BLaER1 treated with 17β-estradiol and CSF1 and Interleukin-3, amounts not matched to agents 10 nM and 100 nM (cell line): ENCODE data around the gene N4BP2.
A peak's percentile ranks its signal among the peaks of the same experiment; 100 is the strongest.

ENCODE experiments used
- H3K27ac ChIP-seq, 11 experiments: shearing (Covaris generic); formaldehyde crosslinking; 2 replicates each; pipeline ENCODE4 v1.8.1; 2022
- H3K27me3 ChIP-seq, 11 experiments: shearing (Covaris generic); formaldehyde crosslinking; 2 replicates each; pipeline ENCODE4 v1.8.1; 2022
- H3K36me3 ChIP-seq, 11 experiments: shearing (Covaris generic); formaldehyde crosslinking; 2 replicates each; pipeline ENCODE4 v1.8.1; 2022
- H3K4me1 ChIP-seq, 10 experiments: shearing (Covaris generic); formaldehyde crosslinking; 2 replicates each; pipeline ENCODE4 v1.8.1; 2022
- H3K4me2 ChIP-seq, 11 experiments: shearing (Covaris generic); formaldehyde crosslinking; 2 replicates each; pipeline ENCODE4 v1.8.1; 2022
- H3K4me3 ChIP-seq, 10 experiments: shearing (Covaris generic); formaldehyde crosslinking; 2 replicates each; pipeline ENCODE4 v1.8.1; 2022
- H3K9ac ChIP-seq, 11 experiments: shearing (Covaris generic); formaldehyde crosslinking; 2 replicates each; pipeline ENCODE4 v1.8.1; 2022
- H3K9me3 ChIP-seq, 11 experiments: shearing (Covaris generic); formaldehyde crosslinking; replicated peaks in 1 of 11; 2 replicates each; pipeline ENCODE4 v1.8.1; 2022
- H4K20me1 ChIP-seq, 11 experiments: shearing (Covaris generic); formaldehyde crosslinking; 2 replicates each; pipeline ENCODE4 v1.8.1; 2022
- Cebpa-rat ChIP-seq, 11 experiments: shearing (Covaris generic); IDR thresholded peaks; 2 replicates each; pipeline ENCODE4 v1.8.1; 2022

The N4BP2 gene

DNA sequence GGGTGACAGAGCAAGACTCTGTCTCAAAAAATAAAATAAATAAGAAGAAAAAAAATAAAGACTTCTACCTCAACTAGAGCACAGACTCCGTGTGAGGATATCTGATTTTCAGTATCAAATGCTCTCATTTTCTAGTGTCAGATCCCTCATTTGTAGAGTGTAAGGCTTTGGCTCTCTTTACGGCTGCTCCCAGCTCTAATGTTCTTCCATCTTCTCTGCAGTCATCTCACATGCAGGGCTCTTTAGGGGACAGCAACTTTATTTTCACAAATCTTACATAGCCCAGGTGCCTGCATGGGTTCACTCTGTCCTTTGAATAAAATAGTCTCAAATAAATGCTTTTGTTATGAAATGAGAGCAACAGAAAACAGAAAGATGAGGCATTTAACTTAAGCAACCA, 120.9 kb downstream of the N4BP2 start:
- Histone ChIP-seq H3K36me3 (no peaks in the 10 kb centered on the region), H4K20me1 (no peaks in the 10 kb centered on the region), H3K9me3 (no peaks in the 10 kb centered on the region), H3K4me3 (no peak overlapping the region), H3K4me2 (no peak overlapping the region), H3K4me1 (peaks cover 11 to 52% (median 35%) of the 10 kb centered on the region in 10 experiments), H3K27me3 (no peaks in the 10 kb centered on the region), H3K27ac (peak overlapping the region in 2 of 11 experiments; percentile 7 to 17; a peak in 1 of 22 replicates), H3K9ac (no peak overlapping the region)
- no peak for TF ChIP-seq Cebpa-rat (IDR thresholded peaks at IDR 0.05)

DNA sequence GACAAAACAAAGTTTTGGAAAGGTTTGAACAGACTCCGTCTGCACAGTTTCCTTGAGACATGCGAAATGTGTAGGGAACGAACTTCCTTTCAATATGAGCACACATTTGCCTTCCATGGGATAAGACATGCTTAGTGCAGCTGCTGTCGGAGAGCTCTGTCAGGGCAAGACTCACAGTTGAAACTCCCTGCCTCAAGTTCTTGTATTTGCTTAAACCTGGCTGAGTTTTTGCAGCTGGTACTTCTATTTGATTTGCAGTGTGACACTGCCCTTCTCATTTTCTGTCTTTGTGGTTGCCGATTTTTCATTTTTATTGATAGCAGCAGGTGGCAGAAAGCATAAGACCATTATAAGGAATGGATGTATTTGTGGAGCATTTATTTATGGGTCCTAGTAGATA, 122.0 kb downstream of the N4BP2 start:
- Histone ChIP-seq H3K27me3 (no peaks in the 10 kb centered on the region), H3K27ac (peak overlapping the region in 2 of 11 experiments; percentile 7 to 33; a peak in 3 of 22 replicates), H3K9ac (no peak overlapping the region), H3K4me3 (no peak overlapping the region), H3K4me1 (peaks cover 9 to 52% (median 36%) of the 10 kb centered on the region in 10 experiments), H3K9me3 (no peaks in the 10 kb centered on the region), H3K4me2 (peak overlapping the region in 1 of 11 experiments; percentile 63; a peak in 1 of 22 replicates), H4K20me1 (no peaks in the 10 kb centered on the region), H3K36me3 (no peaks in the 10 kb centered on the region)
- TF ChIP-seq Cebpa-rat (IDR thresholded peaks at IDR 0.05) = no peak

DNA sequence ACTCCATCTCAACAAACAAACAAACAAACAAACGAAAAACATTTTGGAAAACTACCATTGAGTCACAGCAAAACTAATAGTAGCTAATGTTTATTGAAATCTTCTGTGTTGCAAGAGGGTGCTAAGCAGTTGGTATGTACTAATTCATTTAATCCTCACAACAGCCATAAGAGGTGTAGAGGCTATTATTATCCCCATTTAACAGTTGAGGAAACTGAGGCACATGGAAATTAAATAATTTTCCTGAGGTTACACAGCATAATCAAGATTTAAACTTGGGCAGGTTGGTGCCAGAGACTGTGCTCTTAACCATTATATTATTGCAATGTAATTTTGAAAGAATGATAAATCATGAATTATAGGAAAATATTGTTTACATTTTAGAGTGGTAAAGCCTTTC, 122.7 kb downstream of the N4BP2 start:
- no peaks in the 10 kb centered on the region for H4K20me1 ChIP-seq
- peaks cover 16 to 59% (median 43%) of the 10 kb centered on the region in 10 experiments for H3K4me1 ChIP-seq
- H3K36me3 ChIP-seq = no peaks in the 10 kb centered on the region
- H3K27me3 ChIP-seq = no peaks in the 10 kb centered on the region
- peak overlapping the region in 5 of 11 experiments; percentile 43 to 69 (median 57); a peak in 8 of 22 replicates for H3K4me2 ChIP-seq
- no peak for TF ChIP-seq Cebpa-rat (IDR thresholded peaks at IDR 0.05)
- peak overlapping the region in 8 of 11 experiments; percentile 20 to 81 (median 64); a peak in 12 of 22 replicates for H3K27ac ChIP-seq
- peak overlapping the region in 2 of 11 experiments; percentile 49; a peak in 1 of 22 replicates for H3K9ac ChIP-seq
- no peak overlapping the region for H3K4me3 ChIP-seq
- H3K9me3 ChIP-seq = no peaks in the 10 kb centered on the region

DNA sequence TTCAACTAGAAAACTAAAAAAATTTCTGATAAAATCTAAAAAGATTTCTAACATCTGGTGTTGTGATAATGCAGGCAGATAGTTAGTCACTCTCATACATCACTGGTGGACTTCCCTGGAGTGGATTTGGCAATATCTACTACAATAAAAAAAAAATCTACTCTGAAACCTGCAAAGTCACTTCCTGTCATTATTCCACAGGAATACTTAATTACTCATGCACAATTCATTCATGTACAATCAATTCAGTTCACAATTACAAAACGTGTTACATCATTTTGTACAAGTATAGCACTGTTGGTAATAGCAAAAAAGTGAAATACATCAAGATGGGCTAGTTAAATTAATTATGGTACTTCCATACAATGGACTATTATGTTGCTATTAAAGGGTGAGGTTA, 123.7 kb downstream of the N4BP2 start:
- Histone ChIP-seq H3K36me3 (no peaks in the 10 kb centered on the region), H3K9ac (peak overlapping the region in 1 of 11 experiments; percentile 49; a peak in 2 of 22 replicates), H3K4me2 (peak overlapping the region in 7 of 11 experiments; percentile 11 to 69 (median 43); a peak in 13 of 22 replicates), H3K9me3 (no peaks in the 10 kb centered on the region), H3K27ac (peak overlapping the region in 9 of 11 experiments; percentile 41 to 81 (median 60); a peak in 14 of 22 replicates), H3K4me1 (peaks cover 24 to 68% (median 52%) of the 10 kb centered on the region in 10 experiments), H3K4me3 (no peak overlapping the region), H3K27me3 (no peaks in the 10 kb centered on the region), H4K20me1 (no peaks in the 10 kb centered on the region)
- TF ChIP-seq Cebpa-rat (IDR thresholded peaks at IDR 0.05) = peak in 3 of 11 experiments; percentile 21 to 62 (median 43); a peak in 4 of 22 replicates

DNA sequence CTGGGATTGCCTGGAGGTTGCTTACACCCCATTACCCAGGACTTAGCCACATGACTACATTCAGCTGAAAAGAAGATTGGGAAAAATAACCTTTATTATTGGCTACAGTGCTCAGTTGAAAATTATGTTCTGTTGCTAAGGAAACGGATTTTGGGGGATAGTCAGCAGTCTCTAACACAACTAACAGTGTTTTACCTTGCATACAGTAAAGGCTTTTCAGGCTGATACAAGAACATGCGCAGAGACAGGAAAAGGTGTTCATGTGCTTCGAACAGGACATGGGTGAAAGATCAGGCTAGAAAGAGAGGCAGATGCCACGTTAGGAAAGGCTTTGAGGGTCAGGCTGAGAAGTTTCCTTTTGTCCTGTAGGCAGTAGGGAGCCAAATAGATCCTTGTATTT, 125.4 kb downstream of the N4BP2 start:
- no peak for TF ChIP-seq Cebpa-rat (IDR thresholded peaks at IDR 0.05)
- Histone ChIP-seq H3K9me3 (no peaks in the 10 kb centered on the region), H3K36me3 (no peaks in the 10 kb centered on the region), H3K4me1 (peaks cover 39 to 83% (median 65%) of the 10 kb centered on the region in 10 experiments), H3K27me3 (no peaks in the 10 kb centered on the region), H3K9ac (no peak overlapping the region), H3K4me3 (no peak overlapping the region), H3K4me2 (peak overlapping the region; percentile 3 to 70 (median 29); a peak in 18 of 22 replicates), H3K27ac (peak overlapping the region in 5 of 11 experiments; percentile 42 to 81 (median 73); a peak in 8 of 22 replicates), H4K20me1 (no peaks in the 10 kb centered on the region)

DNA sequence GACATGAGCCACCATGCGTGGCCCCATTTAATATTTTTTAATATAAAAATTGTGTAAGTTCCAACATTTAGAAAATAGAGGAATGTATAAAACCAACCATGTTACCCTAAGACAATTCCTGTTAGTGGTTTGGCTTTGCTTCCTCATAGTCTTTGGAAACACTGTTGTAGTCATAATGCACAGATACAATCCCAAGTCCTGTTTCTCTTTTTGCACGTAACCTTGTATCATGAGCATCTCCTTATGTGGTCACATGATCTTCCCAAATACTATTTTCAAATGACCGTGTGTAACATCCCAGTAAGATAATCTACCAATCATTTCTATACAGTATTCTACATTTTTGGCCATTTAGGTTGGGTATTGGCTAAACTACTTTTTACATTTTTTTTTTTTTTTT, 126.3 kb downstream of the N4BP2 start:
- no peak overlapping the region for H3K4me3 ChIP-seq
- H4K20me1 ChIP-seq = no peaks in the 10 kb centered on the region
- no peak overlapping the region for H3K9ac ChIP-seq
- peaks cover 40 to 88% (median 70%) of the 10 kb centered on the region in 10 experiments for H3K4me1 ChIP-seq
- no peak for TF ChIP-seq Cebpa-rat (IDR thresholded peaks at IDR 0.05)
- H3K27ac ChIP-seq = peak overlapping the region in 4 of 11 experiments; percentile 25 to 78 (median 68); a peak in 4 of 22 replicates
- no peaks in the 10 kb centered on the region for H3K9me3 ChIP-seq
- peak overlapping the region in 6 of 11 experiments; percentile 19 to 76 (median 66); a peak in 9 of 22 replicates for H3K4me2 ChIP-seq
- H3K27me3 ChIP-seq = no peaks in the 10 kb centered on the region
- no peaks in the 10 kb centered on the region for H3K36me3 ChIP-seq

DNA sequence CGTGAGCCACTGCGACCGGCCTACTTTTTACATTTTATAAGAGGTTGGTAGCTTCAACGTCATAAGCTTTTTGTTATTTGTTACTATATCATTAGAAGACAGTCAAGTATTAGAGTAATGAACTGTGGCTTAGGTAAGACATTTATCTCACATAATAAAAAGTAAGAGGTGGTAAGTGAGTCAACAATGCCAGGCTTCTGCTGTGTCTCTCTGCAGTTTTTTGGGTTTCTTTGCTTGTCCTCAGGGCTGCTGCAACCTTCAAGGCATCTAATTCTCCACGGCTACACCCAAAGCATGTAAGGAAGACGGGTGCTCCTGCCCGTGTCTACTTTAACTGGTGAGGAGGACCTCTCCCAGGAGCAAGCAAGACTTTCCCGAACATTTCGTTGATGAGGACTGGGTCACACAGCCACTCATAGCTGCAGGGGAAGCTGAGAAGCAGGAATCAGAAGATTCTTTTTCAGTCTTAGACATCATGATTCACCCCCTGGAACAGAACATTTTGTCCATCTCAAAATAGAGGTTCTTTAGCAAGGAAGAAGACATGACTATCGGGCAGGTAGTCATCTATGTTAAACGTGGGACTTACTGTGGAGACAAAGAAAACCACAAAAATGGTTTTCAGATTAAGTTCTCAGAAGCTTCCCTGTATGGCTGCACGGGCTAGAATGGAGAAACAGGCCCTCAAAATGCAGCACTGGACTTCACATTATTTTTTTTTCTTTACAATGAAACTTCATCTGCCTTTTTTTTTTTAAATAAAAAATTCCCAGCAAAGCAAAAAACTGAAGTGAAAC, 127.2 kb downstream of the N4BP2 start:
- Histone ChIP-seq H3K9me3 (no peaks in the 10 kb centered on the region), H3K4me1 (peaks cover 40 to 85% (median 72%) of the 10 kb centered on the region in 10 experiments), H4K20me1 (no peaks in the 10 kb centered on the region), H3K36me3 (no peaks in the 10 kb centered on the region), H3K4me3 (no peak overlapping the region), H3K4me2 (peak overlapping the region; percentile 34 to 76 (median 63)), H3K27ac (peak overlapping the region in 9 of 11 experiments; percentile 14 to 78 (median 60); a peak in 16 of 22 replicates), H3K27me3 (no peaks in the 10 kb centered on the region), H3K9ac (peak overlapping the region in 6 of 11 experiments; percentile 11 to 50 (median 44); a peak in 10 of 22 replicates)
- TF ChIP-seq Cebpa-rat (IDR thresholded peaks at IDR 0.05) = no peak

DNA sequence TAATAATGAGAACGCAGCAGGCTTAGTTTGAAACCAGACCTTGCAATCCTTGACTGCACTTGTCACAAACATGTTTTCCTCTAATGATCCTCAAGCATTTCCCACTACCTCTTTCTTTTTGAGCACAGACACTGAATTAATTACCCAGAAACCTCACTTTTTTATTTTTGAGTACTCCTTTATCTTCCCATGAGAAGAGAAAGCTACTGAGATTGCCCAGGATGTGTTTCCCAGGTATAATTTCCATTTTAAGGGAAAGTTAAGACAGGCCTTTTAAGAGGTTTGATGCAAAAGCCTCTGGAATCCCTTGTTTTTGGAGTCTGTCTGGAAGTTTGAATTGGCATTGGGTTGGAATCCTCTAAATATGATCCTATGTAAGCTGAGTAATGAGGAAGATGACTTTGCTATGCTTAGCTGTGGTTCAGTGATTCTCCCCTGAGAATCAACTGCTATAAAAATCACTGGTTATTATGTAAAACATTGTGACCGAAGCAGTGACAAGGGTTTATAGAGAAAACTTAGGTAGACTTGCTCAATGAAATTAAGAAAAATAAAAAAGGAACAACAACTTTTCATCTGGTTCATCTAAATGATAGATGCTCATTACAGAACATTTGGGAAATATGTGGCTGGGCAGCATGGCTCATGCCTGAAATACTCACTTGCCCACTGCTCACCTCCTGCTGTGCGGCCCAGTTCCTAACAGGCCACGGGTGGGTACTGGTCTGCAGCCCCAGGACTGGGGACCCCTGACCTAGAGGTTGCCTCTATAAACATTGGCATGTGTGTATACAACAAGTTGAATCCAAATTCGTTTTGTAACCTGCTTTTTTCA, 129.4 kb downstream of the N4BP2 start:
- Histone ChIP-seq H3K4me1 (peaks cover 47 to 71% (median 61%) of the 10 kb centered on the region in 10 experiments), H3K9me3 (no peaks in the 10 kb centered on the region), H4K20me1 (no peaks in the 10 kb centered on the region), H3K4me2 (peak overlapping the region; percentile 68 to 89 (median 74)), H3K36me3 (no peaks in the 10 kb centered on the region), H3K27ac (peak overlapping the region; percentile 24 to 91 (median 81); a peak in 21 of 22 replicates), H3K9ac (peak overlapping the region; percentile 34 to 76 (median 66); a peak in 20 of 22 replicates), H3K4me3 (peak overlapping the region in 1 of 10 experiments; percentile 35; a peak in 5 of 20 replicates), H3K27me3 (no peaks in the 10 kb centered on the region)
- no peak for TF ChIP-seq Cebpa-rat (IDR thresholded peaks at IDR 0.05)
